Left lung (tissue), 10 donors: Measurements from ENCODE around the gene METTL2B. TPM values are rescaled to one million over a fixed set of nuclear protein-coding genes. Genes with fewer than 3 reads are reported as not detected.

ENCODE experiments used
- ATAC-seq: fragments of 200-7000 bp; cut with Tn5 transposase; one replicate; pipeline ENCODE4 v1.9.1; 2020; ENCODE audit warnings: moderate library complexity
- DNase-seq, 4 donors: peaks; one replicate each; pipeline ENCODE4 v3.0.0-alpha.2; 2013 to 2020
- H3K27ac ChIP-seq, 2 donors: fragments of 200-600 bp; sonication (generic) in 1 of 2; one replicate each; pipeline versions ENCODE4 v1.5.0 to v1.8.0; 2020 to 2021
- H3K27me3 ChIP-seq, 2 donors: fragments of 200-600 bp; sonication (generic) in 1 of 2; one replicate each; pipeline versions ENCODE4 v1.5.0 to v1.8.0; 2020 to 2021
- H3K36me3 ChIP-seq, 2 donors: fragments of 200-600 bp; sonication (generic) in 1 of 2; one replicate each; pipeline versions ENCODE4 v1.5.0 to v1.8.0; 2020 to 2021
- H3K4me1 ChIP-seq, 2 donors: fragments of 200-600 bp; one replicate each; pipeline ENCODE4 v1.8.0; 2021
- H3K4me3 ChIP-seq, 2 donors: fragments of 200-600 bp; sonication (generic) in 1 of 2; one replicate each; pipeline versions ENCODE4 v1.5.0 to v1.8.0; 2020 to 2021; ENCODE audit warnings: mild to moderate bottlenecking in 1 of 2
- H3K9me3 ChIP-seq, 2 donors: fragments of 200-600 bp; sonication (generic) in 1 of 2; one replicate each; pipeline versions ENCODE4 v1.5.0 to v1.8.0; 2020 to 2021
- intact Hi-C, 2 donors: fragments of 100-400 bp; cut with DNase I; formaldehyde crosslinking; loops; one replicate each; pipeline versions ENCODE4 v1.11.2 to v1.14.2; 2022
- polyA plus RNA-seq, 6 donors: library from polyadenylated mRNA; unstranded; fragments of 120-200 nt; gene quantifications; one replicate each; pipeline ENCODE4 v1.2.1, GENCODE V29; 2013; ENCODE audit not compliant: insufficient read length in 6 of 6
- total RNA-seq, 2 donors: library from RNA; stranded (reverse); fragmentation: NEBNext Ultra II Directional; extraction: Animal tissue kit (Norgen Biotek cat#: 25700); gene quantifications; one replicate each; pipeline ENCODE4 v1.2.1, GENCODE V29; 2021
- TF ChIP-seq, protein P1 (sequence below), 2 donors: fragments of 200-600 bp; sonication (generic) in 1 of 2; IDR thresholded peaks; one replicate each; pipeline versions ENCODE4 v1.5.0 to v1.8.0; 2021; ENCODE audit warnings: antibody characterized with exemption in 2 of 2
- donor health status: DM: no; HTN: yes; CAD: no.
- donor health status: DM: no; HTN: no; CAD: no.

The METTL2B gene
- total and polyA plus RNA-seq, 8 donors, result 22.7 to 33.8 (median 29.0) TPM

DNA sequence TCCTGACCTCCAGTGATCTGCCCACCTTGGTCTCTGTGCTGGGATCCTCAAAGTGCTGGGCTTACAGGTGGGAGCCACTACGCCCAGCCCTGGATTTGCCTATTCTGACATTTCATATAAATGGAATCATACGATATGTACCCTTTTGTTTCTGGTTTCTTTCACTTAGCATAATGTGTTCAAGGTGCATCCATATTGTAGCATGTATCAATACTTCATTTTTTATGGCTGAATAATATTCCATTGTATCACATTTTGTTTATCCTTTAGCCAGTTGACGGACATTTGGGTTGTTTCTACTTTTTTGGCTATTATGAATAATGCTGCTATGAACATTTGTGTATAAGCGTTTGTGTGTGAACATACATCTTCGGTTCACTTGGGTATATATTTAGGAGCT is 25.6 kb upstream of the METTL2B start:
- TF ChIP-seq, protein P1, sequence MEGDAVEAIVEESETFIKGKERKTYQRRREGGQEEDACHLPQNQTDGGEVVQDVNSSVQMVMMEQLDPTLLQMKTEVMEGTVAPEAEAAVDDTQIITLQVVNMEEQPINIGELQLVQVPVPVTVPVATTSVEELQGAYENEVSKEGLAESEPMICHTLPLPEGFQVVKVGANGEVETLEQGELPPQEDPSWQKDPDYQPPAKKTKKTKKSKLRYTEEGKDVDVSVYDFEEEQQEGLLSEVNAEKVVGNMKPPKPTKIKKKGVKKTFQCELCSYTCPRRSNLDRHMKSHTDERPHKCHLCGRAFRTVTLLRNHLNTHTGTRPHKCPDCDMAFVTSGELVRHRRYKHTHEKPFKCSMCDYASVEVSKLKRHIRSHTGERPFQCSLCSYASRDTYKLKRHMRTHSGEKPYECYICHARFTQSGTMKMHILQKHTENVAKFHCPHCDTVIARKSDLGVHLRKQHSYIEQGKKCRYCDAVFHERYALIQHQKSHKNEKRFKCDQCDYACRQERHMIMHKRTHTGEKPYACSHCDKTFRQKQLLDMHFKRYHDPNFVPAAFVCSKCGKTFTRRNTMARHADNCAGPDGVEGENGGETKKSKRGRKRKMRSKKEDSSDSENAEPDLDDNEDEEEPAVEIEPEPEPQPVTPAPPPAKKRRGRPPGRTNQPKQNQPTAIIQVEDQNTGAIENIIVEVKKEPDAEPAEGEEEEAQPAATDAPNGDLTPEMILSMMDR (IDR thresholded peaks at IDR 0.05), result no peak
- no peaks in the 10 kb centered on the region for H3K36me3 ChIP-seq
- H3K27me3 ChIP-seq, result no peaks in the 10 kb centered on the region
- DNase-seq (no peak), ATAC-seq (no peak)
- no peak overlapping the region for H3K27ac ChIP-seq
- intact Hi-C loops, result no loop called here
- H3K4me1 ChIP-seq, result peaks cover 6 to 15% of the 10 kb centered on the region in 2 donors
- no peaks in the 10 kb centered on the region for H3K9me3 ChIP-seq
- H3K4me3 ChIP-seq, result no peak overlapping the region

GRCh38 chr7:128452552-128452951 is 24.0 kb upstream of the METTL2B start:
- intact Hi-C loops, result no loop called here
- TF ChIP-seq, protein P1 (IDR thresholded peaks at IDR 0.05), result no peak
- no peaks in the 10 kb centered on the region for H3K27me3 ChIP-seq
- no peaks in the 10 kb centered on the region for H3K9me3 ChIP-seq
- H3K27ac ChIP-seq, result no peak overlapping the region
- H3K4me1 ChIP-seq, result peaks cover 6 to 31% of the 10 kb centered on the region in 2 donors
- ATAC-seq (no peak), DNase-seq (no peak)
- no peak overlapping the region for H3K4me3 ChIP-seq
- H3K36me3 ChIP-seq, result peaks cover 0 to 2% of the 10 kb centered on the region in 2 donors

GRCh38 chr7:128453836-128454804 is 22.4 kb upstream of the METTL2B start:
- peaks cover 0 to 5% of the 10 kb centered on the region in 2 donors for H3K36me3 ChIP-seq
- peaks cover 8 to 46% of the 10 kb centered on the region in 2 donors for H3K4me1 ChIP-seq
- H3K27ac ChIP-seq, result peak overlapping the region; percentile 89 to 94
- H3K9me3 ChIP-seq, result no peaks in the 10 kb centered on the region
- TF ChIP-seq, protein P1 (IDR thresholded peaks at IDR 0.05), result no peak
- intact Hi-C loops, result no loop called here
- ATAC-seq (peak; percentile 56), DNase-seq (peak; percentile 79 to 96 (median 85))
- no peaks in the 10 kb centered on the region for H3K27me3 ChIP-seq
- no peak overlapping the region for H3K4me3 ChIP-seq

- H3K36me3 ChIP-seq, result peaks cover 0 to 5% of the 10 kb centered on the region in 2 donors
- peak; percentile 1 for ATAC-seq
Observed at GRCh38 chr7:128454808-128455542, 21.6 kb upstream of the METTL2B start.

More at GRCh38 chr7:128454808-128455542, 21.6 kb upstream of the METTL2B start:
- Histone ChIP-seq H3K27me3 (no peaks in the 10 kb centered on the region), H3K9me3 (no peaks in the 10 kb centered on the region), H3K27ac (peak overlapping the region; percentile 89 to 94), H3K4me3 (peak overlapping the region; percentile 71 to 92), H3K4me1 (peaks cover 9 to 52% of the 10 kb centered on the region in 2 donors)
- TF ChIP-seq, protein P1 (IDR thresholded peaks at IDR 0.05), result no peak
- peak in 1 of 4 donors; percentile 35 for DNase-seq
- intact Hi-C loops, result no loop called here
